ENCODE measurements around the gene PTPRG.
"Not testable (repeated sequence)": the region's sequence is repeated elsewhere in the genome, so short reads cannot be mapped to it uniquely, and the experiment has no call there.

PTPRG gene

GRCh38 chr3:62020706-62021105 lies 459.3 kb downstream of the PTPRG start:
- DNase-seq (ENCODE audit: low read depth) = no peak

DNA sequence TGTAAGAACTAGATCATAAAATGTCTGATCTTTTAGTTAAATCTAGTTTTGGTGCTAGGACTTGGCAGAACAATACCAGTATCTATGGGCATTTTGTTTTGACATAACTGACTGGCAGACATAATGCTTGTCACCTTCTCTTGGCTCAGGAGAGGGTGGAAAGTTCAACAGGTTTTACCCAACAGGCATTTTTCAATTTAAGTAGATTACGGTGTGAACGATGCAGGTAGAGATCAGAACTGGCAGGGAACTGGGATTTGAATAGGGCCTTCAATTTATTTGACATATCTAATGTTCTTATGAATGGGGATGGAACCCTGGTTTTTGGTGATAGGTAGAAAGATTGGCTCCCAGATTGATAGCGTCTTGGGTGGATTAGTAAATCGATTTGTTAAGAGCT lies 460.9 kb downstream of the PTPRG start:
- no peak for DNase-seq (ENCODE audit: low read depth)

DNA sequence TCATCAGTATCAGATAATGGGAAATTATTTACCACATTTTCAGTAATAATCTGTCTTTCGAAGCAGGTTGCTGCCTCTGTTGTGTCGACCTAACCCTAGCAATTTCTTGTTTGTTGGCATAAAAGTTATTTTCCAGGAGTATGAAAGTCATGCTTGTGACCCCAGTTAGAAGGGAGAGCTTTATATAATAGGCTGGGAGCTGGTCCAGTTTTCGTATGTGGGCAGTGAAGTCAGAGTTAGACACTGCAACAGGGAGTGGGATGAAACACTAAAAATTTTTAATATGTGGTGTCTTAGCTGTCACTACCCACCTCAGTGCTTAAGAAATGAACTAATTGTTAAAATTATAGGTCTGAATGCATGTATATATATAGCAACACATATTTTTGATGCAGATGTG lies 463.5 kb downstream of the PTPRG start:
- DNase-seq (ENCODE audit: low read depth) = no peak

GRCh38 chr3:62025913-62026312 lies 464.5 kb downstream of the PTPRG start:
- no peak for DNase-seq (ENCODE audit: low read depth)

DNA sequence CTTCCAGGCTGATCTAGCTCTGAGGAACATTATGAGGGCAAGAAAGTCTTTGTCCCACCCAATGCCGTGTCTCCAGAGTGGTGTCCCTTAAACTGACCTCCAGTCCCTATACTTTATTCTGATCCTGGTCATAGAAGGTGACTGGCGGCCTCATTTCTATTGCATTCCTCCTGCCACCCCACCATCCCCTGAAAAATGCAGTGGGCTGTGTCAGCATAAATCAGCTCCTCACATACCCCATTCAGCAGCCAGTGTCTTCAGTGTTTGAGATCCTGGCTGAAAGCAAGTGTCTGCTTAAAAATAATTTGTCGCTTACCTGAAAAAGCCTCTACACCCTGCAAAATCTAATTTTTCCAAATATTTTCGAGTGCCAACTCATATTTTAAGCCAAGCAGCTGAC lies 465.9 kb downstream of the PTPRG start:
- no peak for DNase-seq (ENCODE audit: low read depth)

DNA sequence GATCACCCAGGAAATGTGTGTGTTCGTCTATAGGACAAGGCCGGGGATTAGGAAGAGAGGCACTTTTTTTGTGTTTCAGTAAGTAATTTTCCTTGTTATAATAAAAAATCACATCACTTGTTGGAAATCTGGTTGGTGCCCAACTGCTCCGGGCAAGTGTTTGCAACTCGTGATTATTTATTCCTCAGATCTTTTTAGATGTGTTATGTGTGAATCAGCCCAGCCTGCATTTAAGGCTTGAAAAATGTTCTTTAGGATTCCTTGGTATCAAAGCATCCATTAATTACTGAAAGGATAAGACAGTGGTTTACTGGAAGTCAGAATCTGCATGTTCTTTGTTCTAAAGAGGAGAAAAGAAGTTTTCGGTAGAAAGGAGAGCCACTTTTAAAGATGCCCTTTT lies 466.4 kb downstream of the PTPRG start:
- no peak for DNase-seq (ENCODE audit: low read depth)

DNA sequence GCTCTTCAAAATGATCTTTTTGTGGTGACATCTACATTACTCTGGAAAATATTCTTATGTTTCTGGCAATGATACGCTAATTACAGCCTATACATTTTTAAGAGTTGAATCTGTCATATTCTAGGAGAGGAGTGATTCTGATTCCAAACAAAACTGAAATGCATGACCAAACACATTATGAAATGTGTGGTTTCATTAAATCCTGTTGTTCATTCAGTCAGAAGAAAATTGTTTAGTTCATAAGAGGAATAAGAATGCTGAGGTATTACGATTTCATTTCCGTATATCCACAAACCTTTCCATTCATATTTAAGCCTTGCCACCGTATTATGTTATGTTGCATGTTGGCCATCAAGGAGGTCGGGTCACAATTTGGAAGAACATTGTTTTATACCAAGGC lies 466.9 kb downstream of the PTPRG start:
- DNase-seq (ENCODE audit: low read depth) = no peak

DNA sequence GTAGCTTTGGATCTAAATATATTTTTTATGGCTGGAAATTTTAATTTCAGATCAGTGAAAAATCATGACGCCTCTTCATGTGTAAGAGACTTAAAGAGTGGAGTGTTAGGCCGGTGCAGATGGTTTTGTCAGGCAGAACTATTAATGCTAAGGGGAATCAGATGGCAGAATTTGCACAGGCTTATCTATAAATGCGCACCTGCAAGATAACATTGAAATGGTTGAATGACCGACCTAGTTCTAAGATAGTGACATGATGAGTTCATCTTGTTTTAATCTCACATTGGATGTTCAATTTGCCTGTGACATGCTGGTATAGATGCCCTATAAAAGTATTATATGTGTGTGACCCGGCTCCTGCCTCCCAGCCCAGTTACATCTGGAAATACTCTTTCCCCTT lies 471.4 kb downstream of the PTPRG start:
- no peak for DNase-seq (ENCODE audit: low read depth)

DNA sequence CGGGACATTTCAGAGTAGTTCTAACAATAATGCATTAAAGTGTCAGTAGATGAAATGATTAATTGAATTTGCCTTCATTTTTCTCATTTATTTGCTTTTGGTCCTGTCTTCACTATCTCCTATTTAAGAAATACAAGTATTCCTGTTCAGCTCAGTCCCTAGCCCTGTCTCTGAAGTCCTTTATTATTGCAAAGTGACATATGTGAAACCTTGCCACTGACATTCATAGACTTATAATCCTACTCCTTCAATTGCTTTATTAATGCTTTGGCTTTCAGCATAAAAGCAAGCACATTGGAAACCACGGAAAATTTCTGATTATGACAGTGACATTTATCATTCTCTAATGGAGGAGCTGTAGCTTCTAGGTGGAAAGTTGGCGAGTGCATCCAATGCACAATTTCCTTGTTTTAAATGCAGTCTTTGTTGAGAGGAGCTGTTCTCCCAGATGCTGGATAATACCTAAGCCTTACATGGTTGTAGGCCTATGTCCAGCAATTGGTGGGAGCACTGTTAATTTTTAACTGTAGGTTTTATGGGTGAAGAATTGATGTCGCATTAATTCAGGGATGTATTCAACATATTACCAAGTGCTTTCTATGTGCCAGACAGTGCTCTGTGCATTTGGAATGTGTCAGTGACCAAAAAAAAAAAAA lies 474.2 kb downstream of the PTPRG start:
- no peak for DNase-seq (ENCODE audit: low read depth)

- DNase-seq (ENCODE audit: low read depth) = no peak
Measured at GRCh38 chr3:62036726-62037125, 475.4 kb downstream of the PTPRG start.

DNA sequence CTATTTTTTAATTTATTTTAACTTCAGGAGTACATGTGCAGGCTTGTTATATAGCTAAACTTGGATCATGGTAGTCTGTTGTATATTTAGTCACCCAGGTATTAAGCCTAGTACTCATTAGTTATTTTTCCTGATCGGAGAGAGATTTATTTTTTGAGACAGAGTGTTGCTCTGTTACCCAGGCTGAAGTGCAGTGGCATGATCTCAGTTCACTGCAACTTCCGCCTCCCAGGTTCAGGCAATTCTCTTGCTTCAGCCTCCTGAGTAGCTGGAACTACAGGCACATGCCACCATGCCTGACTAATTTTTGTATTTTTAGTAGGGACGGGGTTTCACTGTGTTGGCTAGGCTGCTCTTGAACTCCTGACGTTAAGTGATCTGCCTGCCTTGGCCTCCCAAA lies 477.4 kb downstream of the PTPRG start:
- not testable (repeated sequence) for DNase-seq (ENCODE audit: low read depth)

DNA sequence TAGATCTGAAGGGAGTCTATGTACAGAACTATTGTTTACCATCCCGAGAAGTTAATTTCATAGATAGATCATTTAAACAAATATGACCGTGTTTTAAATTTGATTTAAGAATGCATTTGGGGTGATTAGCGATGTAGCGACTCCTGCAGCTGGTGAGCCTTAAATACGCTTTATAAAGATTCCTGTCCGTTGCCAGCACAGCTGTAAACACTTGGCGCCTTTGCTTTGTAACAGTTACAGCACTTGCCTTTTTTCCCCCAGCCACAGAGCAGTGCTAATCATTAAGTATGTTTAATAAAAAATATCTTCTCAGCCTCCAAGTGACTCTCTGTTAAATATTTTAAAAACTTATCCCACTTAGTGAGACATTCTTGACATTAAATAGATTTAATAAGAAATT lies 478.2 kb downstream of the PTPRG start:
- DNase-seq (ENCODE audit: low read depth) = no peak

DNA sequence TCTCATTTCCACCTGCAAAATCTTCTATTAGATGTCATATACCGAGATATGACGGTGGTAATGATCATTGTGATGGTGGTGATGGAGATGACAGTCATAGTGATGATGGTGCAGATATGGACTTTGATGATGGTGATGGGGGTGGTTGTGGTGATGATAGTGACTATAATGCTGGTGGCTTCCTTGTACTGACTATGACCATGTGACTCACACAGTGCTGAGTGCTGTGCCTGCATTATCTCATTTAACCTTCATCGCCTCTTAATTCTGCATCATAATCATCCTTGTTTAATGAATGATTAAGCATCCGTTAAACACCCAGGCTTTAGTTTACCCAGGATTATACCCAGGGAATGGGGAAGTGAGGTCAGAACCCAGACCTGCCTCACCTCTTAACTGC lies 480.3 kb downstream of the PTPRG start:
- DNase-seq (ENCODE audit: low read depth) = no peak

- DNase-seq (ENCODE audit: low read depth) = no peak
Measured at GRCh38 chr3:62044874-62045411, 483.6 kb downstream of the PTPRG start.

GRCh38 chr3:62046326-62046725 lies 485.0 kb downstream of the PTPRG start:
- DNase-seq (ENCODE audit: low read depth) = no peak

- no peak for DNase-seq (ENCODE audit: low read depth)
Measured at GRCh38 chr3:62048577-62048976, 487.2 kb downstream of the PTPRG start.

- DNase-seq (ENCODE audit: low read depth) = no peak
Measured at GRCh38 chr3:62049033-62049432, 487.7 kb downstream of the PTPRG start.

DNA sequence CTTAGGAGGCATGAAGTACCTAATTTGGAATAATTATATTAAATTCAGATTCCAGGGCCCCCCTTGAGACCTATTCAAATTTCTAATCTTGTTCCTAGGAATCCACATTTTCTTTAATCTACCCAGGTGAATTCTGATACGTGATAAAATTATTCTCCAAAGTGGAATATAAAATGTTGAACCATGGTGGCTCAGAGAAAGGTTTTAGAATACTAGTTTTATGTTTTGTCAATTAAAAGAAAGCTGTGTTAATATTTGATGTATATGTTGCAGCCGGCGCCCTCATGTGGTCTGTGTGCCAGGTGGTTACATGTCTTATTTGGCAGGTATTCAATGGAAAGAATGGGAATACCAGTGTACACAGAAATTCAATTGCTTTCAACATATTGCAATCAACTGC lies 490.1 kb downstream of the PTPRG start:
- no peak for DNase-seq (ENCODE audit: low read depth)

DNA sequence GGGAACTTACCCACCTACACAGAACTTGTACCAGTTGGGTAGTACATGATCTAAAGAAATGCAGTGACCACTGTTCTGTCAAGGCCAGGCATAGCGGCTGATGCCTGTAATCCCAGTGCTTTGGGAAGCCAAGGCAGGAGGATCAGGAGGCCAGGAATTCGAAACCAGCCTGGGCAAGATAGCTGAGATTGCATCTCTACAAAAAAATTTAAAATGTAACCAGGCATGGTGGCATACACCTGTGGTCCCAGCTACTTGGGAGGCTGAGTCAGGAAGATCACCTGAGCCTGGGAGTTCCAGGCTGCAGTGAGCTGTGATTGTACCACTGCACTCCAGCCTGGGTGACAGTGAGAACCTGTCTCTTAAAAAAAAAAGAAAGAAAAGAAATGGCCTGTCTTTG lies 491.0 kb downstream of the PTPRG start:
- no peak for DNase-seq (ENCODE audit: low read depth)

DNA sequence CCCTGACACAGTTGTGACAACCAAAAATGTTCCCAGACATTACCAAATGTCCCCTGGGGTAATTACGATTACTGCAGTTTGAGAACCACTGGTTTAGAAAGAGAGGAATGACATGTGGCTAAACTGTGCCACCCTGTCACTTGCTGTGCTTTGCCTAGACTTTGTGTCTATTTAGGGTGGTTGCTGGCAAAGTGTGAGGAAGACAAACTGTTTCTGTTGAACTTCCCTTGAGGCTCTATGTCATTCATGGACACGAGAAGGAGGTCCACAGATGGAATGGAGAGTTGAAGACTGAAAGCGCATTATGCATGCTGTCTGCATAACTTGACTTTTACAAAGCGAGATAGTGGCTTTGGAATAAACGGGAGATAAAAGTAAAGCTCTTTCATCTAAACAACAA lies 495.3 kb downstream of the PTPRG start:
- DNase-seq (ENCODE audit: low read depth) = no peak

GRCh38 chr3:62057339-62058047 lies 496.1 kb downstream of the PTPRG start:
- no peak for DNase-seq (ENCODE audit: low read depth)

DNA sequence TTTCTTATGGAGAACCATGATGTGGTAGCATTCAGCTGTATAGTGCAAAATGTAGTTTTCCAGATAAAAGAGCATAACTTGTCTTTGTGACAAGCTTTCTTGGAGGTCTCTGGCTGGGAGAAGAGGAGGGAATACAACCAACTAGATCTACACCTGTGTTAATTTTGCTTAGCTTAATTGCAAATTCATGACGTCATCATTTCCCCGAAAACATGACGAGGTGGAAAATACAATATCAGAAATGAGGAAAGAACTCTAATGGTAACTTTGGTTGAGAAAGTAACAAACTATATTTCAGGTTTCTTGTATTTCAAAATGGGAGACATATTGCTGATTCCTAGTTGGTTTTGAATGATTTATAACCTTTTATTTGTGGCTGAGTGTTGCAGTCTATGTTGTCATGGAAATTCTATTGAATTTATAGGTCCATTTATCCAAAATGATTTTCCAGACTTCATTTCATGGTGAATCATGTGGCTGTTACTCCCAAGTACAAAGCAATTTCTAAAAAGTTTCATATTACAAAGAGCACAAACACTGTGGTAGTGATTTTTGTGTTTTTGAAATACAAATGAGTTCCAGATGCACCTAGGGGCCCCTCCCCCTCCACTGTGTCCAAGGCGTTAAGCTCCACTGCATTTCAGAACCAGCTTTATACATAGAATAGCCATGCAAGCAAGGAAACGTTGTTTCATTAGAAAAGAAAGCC lies 504.8 kb downstream of the PTPRG start:
- no peak for DNase-seq (ENCODE audit: low read depth)

DNA sequence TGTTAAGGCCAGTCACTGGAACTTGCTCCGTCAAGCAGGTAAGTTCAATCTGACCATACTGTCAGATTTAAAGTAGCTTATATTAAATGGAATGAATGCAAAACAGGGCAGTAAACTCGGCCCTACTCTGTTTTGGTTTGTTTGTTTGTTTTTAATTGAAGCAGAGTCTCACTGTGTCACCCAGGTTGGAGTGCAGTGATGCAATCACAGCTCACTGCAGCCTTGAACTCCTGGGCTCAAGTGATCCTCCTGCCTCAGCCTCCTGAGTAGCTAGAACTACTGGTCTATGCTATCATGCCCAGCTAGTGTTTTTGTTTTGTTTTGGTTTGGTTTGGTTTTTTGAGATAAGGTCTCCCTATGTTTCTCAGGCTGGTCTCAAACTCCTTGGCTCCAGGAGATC lies 507.0 kb downstream of the PTPRG start:
- no peak for DNase-seq (ENCODE audit: low read depth)
